GM21737 (cell line): ENCODE results near the gene FARSA.
"Not testable (repeated sequence)": the region's sequence is repeated elsewhere in the genome, so short reads cannot be mapped to it uniquely, and the experiment has no call there.

ENCODE experiments used
- ATAC-seq: cut with Tn5 transposase; IDR thresholded peaks from one replicate; pipeline ENCODE4 v1.9.1; 2021; ENCODE audit warnings: mild to moderate bottlenecking, moderate library complexity; ENCODE audit not compliant: unreplicated experiment

The FARSA gene

GRCh38 chr19:12954612-12954962 is 21.1 kb upstream of the FARSA start:
- ATAC-seq = no peak

DNA sequence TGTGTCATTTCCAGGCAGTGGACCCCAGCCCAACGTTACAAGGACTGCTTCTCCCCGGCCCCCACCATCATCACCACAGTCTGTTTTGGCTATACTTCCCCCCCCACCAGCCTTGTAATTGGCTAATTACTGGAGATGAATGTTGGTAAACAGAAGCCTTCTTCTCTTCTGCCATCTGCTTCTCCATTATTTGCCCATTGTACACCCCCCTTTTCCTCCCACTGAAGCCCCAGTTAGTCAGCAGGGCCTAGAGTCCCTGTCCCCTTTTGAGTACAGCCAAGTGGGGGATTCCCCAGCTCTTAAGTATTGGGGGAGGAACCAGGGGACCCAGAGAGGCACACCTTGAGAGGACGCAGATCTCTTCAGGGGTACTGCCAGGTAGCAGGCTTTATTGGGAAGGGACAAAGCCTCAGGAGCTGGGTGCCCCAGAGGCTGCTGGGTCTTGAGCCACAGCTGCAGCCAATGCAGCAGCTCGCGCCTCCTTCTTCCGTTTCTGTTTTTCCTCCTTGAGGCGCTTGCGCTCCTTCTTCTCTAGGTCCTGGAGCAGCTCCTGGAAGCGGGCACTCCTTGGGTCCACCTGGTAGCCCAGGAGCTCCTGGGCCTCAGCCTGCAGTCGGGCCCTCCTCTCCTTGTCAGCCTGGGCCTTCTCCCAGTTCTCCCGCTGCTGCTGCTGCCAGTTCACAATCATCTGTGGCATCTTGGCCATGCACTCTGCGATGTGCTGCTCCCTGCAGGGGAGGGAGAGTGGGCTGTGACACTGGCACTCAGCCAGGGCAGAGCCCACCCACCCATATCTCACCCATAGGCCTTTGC is 20.5 kb upstream of the FARSA start:
- ATAC-seq = no peak

GRCh38 chr19:12953138-12953798 is 19.8 kb upstream of the FARSA start:
- no peak for ATAC-seq

- ATAC-seq = no peak
Observed at GRCh38 chr19:12952488-12953137, 19.1 kb upstream of the FARSA start.

GRCh38 chr19:12952050-12952449 is 18.5 kb upstream of the FARSA start:
- not testable (repeated sequence) for ATAC-seq

DNA sequence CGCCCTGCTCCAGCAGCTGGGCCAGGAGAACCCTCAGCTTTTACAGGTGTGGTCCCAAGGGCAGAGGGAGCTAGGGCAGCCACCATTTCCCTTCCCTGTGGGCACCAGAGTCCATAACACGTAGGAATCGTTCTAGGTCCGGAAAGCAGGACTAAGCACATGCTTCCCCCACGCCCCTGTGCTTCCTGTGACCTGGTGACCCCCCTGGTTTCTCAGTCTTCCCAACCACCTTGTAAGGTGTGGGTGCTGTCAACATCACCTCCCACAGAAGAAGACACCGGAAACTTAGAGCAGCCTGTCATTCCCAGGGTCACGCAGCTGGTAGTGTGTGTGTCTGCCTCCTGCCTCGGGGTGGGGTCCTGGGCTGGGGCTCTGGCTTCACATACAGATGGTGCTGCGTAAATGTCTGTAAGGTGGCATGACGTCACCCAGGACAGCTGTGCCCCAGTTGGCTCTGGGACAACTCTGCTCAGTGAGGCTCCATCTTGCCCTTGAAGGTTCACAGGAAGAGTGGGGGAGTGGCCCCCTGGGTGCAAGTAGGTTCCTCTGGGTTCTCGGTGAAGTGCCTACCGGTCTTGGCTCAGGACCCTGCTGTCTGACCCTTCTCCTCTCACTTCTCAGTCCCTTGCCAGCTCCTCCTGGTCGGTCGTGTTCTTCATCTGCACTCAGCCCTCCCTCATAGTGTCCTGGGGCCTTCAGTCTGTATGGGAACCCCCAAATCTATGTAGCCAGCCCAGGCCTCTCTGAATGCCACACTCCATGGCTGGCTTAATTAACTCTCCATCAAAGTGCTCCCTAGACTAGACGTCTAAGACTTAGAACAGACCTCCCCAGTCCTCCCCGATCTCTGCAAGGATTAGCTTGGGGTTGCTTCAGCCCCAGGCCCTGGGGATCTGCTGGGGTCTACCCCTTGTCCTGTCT is 16.1 kb upstream of the FARSA start:
- no peak for ATAC-seq

DNA sequence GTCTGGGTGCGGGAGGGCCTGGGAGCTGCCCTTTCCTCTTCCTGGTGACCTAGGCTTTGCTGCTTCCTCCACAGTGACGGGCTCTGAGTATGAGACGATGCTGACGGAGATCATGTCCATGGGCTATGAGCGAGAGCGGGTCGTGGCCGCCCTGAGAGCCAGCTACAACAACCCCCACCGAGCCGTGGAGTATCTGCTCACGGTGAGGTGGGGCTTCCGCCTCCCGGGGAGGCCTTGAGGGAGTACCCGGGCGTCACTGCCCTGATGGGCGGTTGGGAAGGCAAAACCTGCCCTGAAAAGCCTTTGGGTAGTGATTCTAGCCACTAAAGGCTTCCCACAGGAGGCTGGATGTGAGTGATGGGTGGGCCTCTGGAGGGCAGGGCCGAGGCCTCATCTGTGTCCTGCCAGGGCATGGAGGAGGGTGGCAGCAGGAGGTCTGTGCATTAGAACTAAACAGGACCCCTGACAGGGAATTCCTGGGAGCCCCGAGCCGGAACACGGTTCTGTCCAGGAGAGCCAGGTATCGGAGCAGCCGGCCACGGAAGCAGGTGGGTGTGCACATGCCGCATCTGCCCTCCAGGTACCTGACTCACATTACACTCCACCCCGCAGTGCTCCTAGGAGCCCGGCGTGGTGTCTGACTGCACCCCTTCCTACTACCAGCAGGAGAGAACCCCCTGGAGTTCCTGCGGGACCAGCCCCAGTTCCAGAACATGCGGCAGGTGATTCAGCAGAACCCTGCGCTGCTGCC is 15.3 kb upstream of the FARSA start:
- no peak for ATAC-seq

GRCh38 chr19:12947702-12948611 is 14.4 kb upstream of the FARSA start:
- ATAC-seq = no peak

DNA sequence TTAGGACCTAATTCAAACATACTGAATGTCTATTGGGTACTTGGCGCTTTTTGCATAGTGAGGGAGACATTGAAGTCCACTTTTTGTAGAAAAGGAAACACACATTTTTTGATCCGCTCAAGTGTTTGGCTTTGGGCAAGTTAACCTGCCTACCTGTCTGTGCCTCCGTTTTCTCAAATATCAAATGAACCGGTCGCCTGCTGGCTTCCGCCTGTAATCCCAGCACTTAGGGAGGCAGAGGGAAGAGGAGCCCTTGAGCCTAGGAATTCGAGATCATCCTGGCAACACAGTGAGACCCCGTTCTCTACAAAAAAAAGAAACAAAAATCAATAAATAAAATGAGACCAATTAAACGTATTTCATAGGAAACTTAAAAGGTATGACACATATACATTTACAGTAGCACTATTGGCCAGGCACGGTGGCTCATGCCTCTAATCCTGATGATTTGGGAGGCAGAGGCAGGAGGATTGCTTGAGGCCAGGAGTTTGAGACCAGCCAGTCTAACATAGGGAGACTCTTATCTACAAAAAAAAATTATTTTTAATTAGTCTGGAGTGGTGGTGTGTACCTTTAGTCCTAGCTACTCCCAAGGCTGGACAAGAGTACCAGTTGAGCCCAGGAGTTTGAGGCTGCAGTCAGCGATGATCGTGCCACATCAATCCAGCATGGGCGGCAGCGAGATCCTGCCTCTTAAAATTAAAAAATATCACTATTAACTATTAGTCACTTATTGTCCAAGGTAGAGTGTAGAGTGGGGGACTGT is 13.4 kb upstream of the FARSA start:
- ATAC-seq = no peak

DNA sequence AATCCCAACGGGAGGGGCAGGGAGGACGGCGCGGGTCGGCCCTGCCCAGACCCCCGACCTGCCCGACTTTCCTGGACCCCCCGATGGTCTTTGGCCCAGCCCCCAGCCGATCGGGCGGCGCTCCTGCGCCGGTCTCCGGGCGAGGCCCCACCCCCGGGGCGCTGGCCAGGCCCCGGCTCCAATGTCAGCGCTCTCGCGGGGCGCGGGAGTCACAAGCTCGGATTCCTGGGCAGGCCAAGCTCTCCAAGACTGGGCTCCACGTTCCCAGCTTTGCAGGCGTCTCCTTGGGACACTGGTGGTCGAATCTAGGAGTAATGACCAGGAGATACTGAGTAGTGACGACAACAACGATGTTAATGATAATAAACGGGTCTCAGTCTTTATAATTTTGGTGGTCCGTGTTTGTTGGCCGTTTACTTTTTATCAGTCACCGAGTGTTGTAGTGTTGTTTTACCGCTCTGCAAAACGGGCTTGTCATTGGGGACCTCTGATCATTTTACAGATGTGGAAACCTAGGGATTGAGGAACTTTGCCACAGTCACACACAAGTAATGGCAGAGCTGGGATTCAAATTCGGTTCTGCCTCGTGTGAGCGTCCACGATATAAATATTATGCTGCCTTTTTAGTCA is 12.7 kb upstream of the FARSA start:
- ATAC-seq = peak; percentile 34

DNA sequence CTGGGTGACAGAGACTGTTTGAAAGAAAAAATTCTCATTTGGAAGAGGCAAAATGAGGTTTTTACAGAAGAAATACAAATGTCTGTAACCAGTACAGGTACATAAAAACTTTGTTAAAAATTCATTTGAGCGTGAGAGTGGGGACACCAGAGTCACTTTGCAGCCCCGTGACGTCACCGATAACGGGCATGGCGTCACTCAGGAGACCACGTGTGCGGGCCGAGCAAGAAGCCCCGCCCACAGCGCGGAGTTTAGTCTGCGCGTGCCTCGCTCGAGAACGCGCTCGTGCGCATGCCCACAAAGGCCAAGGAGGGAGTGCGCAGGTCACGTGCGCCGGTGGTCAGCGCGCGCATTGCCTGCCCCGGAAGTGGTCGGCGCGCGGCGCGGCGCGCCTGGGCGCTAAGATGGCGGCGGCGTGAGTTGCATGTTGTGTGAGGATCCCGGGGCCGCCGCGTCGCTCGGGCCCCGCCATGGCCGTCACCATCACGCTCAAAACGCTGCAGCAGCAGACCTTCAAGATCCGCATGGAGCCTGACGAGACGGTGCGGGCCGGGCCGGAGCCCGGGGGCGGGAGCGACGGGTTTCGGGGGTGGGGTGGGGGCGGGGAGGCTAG is 12.1 kb upstream of the FARSA start, which contains the start of gene RAD23A:
RAD23A (plus strand) TSS at position 384 of the 613 bp plus-strand sequence; CDS start at position 471, 87 bp downstream.
- ATAC-seq = peak; percentile 54

DNA sequence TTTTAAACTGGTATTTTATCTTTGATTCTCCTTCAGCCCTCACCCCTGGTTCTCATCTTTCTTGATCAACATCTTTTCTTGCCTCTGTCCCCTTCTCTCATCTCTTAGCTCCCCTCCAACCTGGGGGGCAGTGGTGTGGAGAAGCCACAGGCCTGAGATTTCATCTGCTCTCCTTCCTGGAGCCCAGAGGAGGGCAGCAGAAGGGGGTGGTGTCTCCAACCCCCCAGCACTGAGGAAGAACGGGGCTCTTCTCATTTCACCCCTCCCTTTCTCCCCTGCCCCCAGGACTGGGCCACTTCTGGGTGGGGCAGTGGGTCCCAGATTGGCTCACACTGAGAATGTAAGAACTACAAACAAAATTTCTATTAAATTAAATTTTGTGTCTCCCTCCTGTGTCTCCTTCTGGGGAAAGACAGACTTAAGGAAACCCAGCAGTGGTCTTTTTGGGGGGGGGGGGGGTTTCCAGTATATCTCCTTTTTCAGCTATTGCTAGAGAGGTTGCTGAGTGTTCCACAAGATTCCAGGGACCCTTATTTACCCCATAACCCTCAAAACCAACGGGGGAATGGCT is 10.7 kb upstream of the FARSA start:
- ATAC-seq = no peak

DNA sequence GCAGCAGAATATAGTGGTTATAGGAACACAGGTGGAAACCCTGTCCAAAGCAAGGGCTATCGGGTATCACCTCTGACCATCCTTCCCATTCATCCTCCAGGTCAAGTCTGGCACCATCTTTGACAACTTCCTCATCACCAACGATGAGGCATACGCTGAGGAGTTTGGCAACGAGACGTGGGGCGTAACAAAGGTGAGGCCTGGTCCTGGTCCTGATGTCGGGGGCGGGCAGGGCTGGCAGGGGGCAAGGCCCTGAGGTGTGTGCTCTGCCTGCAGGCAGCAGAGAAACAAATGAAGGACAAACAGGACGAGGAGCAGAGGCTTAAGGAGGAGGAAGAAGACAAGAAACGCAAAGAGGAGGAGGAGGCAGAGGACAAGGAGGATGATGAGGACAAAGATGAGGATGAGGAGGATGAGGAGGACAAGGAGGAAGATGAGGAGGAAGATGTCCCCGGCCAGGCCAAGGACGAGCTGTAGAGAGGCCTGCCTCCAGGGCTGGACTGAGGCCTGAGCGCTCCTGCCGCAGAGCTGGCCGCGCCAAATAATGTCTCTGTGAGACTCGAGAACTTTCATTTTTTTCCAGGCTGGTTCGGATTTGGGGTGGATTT is 10.0 kb upstream of the FARSA start:
- ATAC-seq = no peak

GRCh38 chr19:12940897-12941296 is 7.4 kb upstream of the FARSA start:
- ATAC-seq = no peak

GRCh38 chr19:12939975-12940423 is 6.5 kb upstream of the FARSA start:
- no peak for ATAC-seq

GRCh38 chr19:12938779-12939601 is 5.5 kb upstream of the FARSA start:
- no peak for ATAC-seq
